ENCODE measurements around the gene CREB3.

Gene CREB3

GRCh38 chr9:35766997-35767396 is 34.5 kb downstream of the CREB3 start:
- no peak for DNase-seq (ENCODE audit: extremely low read depth, low read depth)
- TF ChIP-seq CTCF (IDR thresholded peaks at IDR 0.05; ENCODE audit: low read depth, low read length): no peak

- TF ChIP-seq CTCF (IDR thresholded peaks at IDR 0.05; ENCODE audit: low read depth, low read length): no peak
- DNase-seq (ENCODE audit: extremely low read depth, low read depth): no peak
Observed at GRCh38 chr9:35767458-35767857, 35.0 kb downstream of the CREB3 start.

DNA sequence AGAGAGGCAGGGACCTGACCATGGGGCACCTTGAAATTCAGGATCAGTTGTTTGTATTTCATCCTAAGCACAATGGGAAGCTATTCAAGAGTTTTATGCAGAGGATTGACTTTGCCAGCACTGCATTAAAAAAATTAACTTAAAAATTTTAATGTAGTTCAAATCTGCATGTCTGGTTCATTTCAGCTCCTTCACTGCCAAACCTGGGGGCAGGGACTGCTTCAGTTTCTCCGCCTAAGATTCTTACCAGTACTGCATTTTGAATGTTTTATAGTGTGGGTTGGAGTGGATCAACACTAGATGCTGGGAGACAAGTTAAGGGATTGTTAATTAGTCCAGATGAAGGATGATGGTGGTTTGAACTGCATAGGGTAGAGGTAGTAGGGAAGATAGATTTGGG is 37.3 kb downstream of the CREB3 start:
- TF ChIP-seq CTCF (IDR thresholded peaks at IDR 0.05; ENCODE audit: low read depth, low read length): no peak
- DNase-seq (ENCODE audit: extremely low read depth, low read depth): no peak

GRCh38 chr9:35771075-35771433 is 38.6 kb downstream of the CREB3 start:
- no peak for DNase-seq (ENCODE audit: extremely low read depth, low read depth)
- no peak for TF ChIP-seq CTCF (IDR thresholded peaks at IDR 0.05; ENCODE audit: low read depth, low read length)

GRCh38 chr9:35771534-35771933 is 39.1 kb downstream of the CREB3 start:
- TF ChIP-seq CTCF (IDR thresholded peaks at IDR 0.05; ENCODE audit: low read depth, low read length): no peak
- DNase-seq (ENCODE audit: extremely low read depth, low read depth): no peak

DNA sequence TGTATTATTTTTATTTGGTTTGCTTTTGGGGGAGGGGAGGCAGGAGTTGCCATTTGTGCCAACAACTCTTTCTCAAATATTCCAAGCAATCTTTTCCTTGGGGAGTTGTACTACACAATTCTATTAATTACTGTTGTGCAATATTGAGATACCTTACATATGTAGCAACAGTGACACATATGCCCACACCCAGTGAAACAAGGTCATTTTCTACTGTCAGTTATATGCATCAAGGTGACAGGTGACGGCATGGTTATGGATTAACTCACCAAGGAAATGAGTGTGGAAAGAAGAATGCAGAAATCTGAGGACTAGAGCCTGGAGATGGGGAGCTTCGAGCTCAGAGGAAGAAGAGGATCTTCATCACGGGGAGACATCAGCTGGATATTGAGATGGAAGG is 39.5 kb downstream of the CREB3 start:
- TF ChIP-seq CTCF (IDR thresholded peaks at IDR 0.05; ENCODE audit: low read depth, low read length): no peak
- no peak for DNase-seq (ENCODE audit: extremely low read depth, low read depth)

DNA sequence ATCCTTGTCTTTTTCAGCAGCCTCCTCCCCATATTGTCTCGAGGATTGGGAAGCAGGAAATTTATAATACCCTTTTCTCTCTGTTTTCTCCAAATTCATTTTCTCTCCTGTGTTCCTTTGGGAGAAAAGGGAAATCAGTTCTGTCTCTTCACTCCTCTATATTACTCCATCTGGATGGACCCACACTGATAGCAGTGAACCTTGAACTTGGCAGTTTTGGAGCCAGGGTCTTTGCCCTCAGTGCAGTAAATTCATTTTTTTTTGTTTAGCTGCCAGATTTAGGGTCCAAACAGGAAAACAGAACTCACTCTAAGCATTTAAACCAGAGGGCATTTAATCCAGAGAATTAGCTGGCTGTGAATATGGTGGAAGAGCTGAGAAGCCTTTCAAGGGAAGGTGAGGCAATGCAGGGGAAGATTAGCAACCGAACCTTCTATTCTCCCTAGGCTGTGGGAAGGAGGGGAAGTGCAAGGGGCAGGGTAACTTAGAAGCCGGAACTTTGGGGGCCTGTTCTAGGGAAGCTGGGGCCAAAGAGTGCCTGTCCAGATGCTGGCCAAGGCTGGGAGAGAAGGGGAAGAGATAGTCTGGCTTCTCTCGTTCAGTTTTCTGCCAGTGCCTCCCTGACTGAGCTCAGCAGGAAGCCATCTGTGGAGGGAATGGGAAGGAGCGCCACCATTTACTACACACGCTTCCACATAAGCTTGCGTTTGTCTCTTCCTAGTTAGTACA is 42.6 kb downstream of the CREB3 start:
- no peak for TF ChIP-seq CTCF (IDR thresholded peaks at IDR 0.05; ENCODE audit: low read depth, low read length)
- no peak for DNase-seq (ENCODE audit: extremely low read depth, low read depth)

Data from AG09319 (cell line).